Measurements from ENCODE around the gene ABCB11. TPM values are rescaled to one million over a fixed set of nuclear protein-coding genes. Genes with fewer than 3 reads are reported as not detected.
"Not testable (repeated sequence)": the region's sequence is repeated elsewhere in the genome, so short reads cannot be mapped to it uniquely, and the experiment has no call there.

Gene ABCB11
- total and polyA plus RNA-seq, 9 donors: under 0.01 to 0.18 (median 0.03) TPM; not detected in 4

DNA sequence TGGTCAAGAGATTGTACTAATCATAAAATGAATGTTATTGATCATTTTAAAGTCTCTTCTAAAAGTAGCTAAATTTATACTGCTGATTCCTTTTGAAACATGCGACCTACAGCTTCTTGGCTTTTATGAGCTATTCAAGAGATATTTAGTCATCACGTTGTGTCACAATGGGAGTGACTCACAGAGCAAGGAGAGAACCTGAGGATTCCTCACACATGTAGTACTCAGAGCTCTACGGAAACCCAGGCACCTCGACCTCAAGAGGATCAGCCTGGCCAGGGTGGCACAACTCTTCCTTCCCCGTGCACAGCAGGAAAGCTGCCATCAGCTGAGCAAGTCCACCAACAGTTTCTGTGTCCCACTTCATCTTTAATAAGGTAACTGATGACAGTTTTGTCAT lies 38.2 kb upstream of the ABCB11 start, which contains the start of gene DHRS9:
TSS of gene DHRS9 (plus strand) at position 223 of the 400 bp plus-strand sequence. CDS start 12,019 bp downstream, outside the sequence.
- DNase-seq: no peak
- Histone ChIP-seq H3K36me3 (no peaks in the 10 kb centered on the region), H3K4me1 (ENCODE audit: insufficient read depth) (no peaks in the 10 kb centered on the region), H3K27ac (no peak within 1 kb of the TSS), H3K4me3 (no peak within 1 kb of the TSS), H3K9me3 (no peaks in the 10 kb centered on the region), H3K27me3 (no peaks in the 10 kb centered on the region)
- 66 to 81% (median 79%) methylated on average over 5 of the region's 5 CpGs for WGBS, 3 donors
- intact Hi-C loops (cut with DNase I): no loop called here
- TF ChIP-seq EP300 (IDR thresholded peaks at IDR 0.05) (no peak), POLR2A (IDR thresholded peaks at IDR 0.05) (no peak)
- TF ChIP-seq, protein P1, sequence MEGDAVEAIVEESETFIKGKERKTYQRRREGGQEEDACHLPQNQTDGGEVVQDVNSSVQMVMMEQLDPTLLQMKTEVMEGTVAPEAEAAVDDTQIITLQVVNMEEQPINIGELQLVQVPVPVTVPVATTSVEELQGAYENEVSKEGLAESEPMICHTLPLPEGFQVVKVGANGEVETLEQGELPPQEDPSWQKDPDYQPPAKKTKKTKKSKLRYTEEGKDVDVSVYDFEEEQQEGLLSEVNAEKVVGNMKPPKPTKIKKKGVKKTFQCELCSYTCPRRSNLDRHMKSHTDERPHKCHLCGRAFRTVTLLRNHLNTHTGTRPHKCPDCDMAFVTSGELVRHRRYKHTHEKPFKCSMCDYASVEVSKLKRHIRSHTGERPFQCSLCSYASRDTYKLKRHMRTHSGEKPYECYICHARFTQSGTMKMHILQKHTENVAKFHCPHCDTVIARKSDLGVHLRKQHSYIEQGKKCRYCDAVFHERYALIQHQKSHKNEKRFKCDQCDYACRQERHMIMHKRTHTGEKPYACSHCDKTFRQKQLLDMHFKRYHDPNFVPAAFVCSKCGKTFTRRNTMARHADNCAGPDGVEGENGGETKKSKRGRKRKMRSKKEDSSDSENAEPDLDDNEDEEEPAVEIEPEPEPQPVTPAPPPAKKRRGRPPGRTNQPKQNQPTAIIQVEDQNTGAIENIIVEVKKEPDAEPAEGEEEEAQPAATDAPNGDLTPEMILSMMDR (IDR thresholded peaks at IDR 0.05): no peak

DNA sequence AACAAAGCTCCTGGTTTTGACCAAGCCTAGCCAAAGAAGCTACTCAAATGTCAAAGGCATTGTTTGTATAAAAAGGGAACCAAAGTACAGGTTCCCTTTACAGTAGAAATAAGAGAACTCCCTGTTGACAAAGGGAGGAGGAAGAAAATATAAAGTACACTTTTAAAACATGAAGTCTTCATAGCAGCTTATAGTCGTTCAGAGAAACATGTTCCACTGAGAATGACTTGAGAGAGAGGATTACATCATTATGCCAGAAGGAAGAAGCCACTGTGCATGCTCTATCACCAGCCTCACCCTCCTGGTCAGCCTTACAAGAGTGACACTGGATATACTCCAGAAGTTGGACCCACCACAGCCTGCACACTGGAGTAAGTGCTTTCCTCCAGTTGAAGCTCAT lies 35.8 kb upstream of the ABCB11 start:
- no peaks in the 10 kb centered on the region for H3K4me1 ChIP-seq (ENCODE audit: insufficient read depth)
- H3K27me3 ChIP-seq: no peaks in the 10 kb centered on the region
- no peak for DNase-seq
- no peak overlapping the region for H3K4me3 ChIP-seq
- WGBS, 3 donors: 24 to 62% (median 41%) methylated on average over 1 of the region's 1 CpG
- TF ChIP-seq EP300 (IDR thresholded peaks at IDR 0.05) (no peak), POLR2A (IDR thresholded peaks at IDR 0.05) (no peak)
- TF ChIP-seq, protein P1 (IDR thresholded peaks at IDR 0.05): no peak
- no peaks in the 10 kb centered on the region for H3K9me3 ChIP-seq
- intact Hi-C loops (cut with DNase I): no loop called here
- H3K36me3 ChIP-seq: no peaks in the 10 kb centered on the region
- H3K27ac ChIP-seq: no peak overlapping the region

DNA sequence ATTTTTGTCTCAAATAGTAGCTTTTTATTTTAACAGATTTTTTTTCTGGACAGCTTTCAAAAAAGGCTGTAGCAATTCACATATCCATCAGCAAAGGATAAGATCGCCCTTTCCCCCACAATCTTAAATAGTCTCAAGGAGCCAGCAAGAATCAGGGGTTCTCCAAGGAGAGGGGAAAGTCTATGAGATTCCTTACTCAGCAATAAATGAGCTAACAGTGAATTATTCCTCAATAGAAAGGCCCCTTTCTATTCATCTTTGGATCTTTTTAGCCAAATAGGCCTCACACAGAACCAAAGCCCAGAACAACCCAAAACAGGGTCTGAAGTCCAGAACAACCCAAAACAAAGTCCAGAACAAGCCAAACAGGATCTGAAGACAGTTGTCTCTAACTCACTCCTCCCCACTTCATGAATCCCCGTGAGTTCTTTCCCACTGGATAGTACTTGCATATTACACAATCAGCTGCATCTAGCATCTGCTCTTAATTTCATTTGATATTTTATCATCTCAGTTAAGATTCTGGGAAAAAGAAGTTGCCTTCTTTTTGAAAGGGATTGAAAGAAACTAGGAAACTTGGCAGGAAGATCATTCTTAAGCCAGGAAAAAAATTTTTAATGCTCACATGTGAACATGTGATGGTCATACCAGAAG lies 34.9 kb upstream of the ABCB11 start:
- Histone ChIP-seq H3K9me3 (no peaks in the 10 kb centered on the region), H3K4me1 (ENCODE audit: insufficient read depth) (no peaks in the 10 kb centered on the region), H3K4me3 (no peak overlapping the region), H3K36me3 (no peaks in the 10 kb centered on the region), H3K27me3 (no peaks in the 10 kb centered on the region), H3K27ac (no peak overlapping the region)
- no peak for DNase-seq
- TF ChIP-seq POLR2A (IDR thresholded peaks at IDR 0.05): no peak
- 74 to 79% (median 79%) methylated on average over 2 of the region's 2 CpGs for WGBS, 3 donors
- intact Hi-C loops (cut with DNase I): no loop called here

DNA sequence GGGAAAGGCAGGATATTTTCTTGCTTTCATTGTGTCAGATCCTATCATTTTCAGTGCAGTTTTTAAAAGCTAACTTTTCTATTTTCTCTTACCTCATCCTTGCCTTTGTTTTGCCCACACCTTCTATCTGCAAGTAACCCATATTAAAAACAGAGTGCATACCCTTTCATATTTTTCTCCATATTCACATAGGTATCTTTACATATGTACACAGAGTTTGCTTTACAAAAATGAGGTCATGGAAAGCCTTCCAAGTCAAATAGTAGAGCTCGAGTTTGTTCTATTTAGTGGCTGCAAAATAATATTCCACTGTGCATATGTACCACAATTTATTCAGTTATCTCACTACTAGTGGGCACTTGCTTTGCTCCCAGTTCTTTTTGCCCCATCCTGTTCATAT lies 34.3 kb upstream of the ABCB11 start:
- H3K4me1 ChIP-seq (ENCODE audit: insufficient read depth): no peaks in the 10 kb centered on the region
- intact Hi-C loops (cut with DNase I): no loop called here
- no peak for DNase-seq
- H3K36me3 ChIP-seq: no peaks in the 10 kb centered on the region
- H3K9me3 ChIP-seq: no peaks in the 10 kb centered on the region
- WGBS, 3 donors: 67 to 72% (median 70%) methylated on average over 1 of the region's 1 CpG
- TF ChIP-seq EP300 (IDR thresholded peaks at IDR 0.05): no peak
- TF ChIP-seq POLR2A (IDR thresholded peaks at IDR 0.05): no peak
- TF ChIP-seq, protein P1 (IDR thresholded peaks at IDR 0.05): no peak
- no peak overlapping the region for H3K27ac ChIP-seq
- H3K27me3 ChIP-seq: no peaks in the 10 kb centered on the region
- no peak overlapping the region for H3K4me3 ChIP-seq

DNA sequence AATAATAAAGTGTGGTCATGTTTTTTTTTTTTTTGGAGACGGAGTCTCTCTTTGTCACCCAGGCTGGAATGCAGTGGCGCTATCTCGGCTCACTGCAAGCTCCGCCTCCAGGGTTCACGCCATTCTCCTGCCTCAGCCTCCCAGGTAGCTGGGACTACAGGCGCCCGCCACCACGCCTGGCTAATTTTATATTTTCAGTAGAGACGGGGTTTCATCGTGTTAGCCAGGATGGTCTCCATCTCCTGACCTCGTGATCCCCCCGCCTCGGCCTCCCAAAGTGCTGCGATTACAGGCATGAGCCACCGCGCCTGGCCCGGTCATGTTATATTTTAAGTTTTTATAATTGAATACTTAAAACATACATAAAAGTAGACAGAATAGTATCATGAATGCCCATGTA lies 33.1 kb upstream of the ABCB11 start:
- H3K27ac ChIP-seq; H3K36me3 ChIP-seq; H3K27me3 ChIP-seq; H3K9me3 ChIP-seq; H3K4me3 ChIP-seq; H3K4me1 ChIP-seq (ENCODE audit: insufficient read depth); DNase-seq; intact Hi-C loops (cut with DNase I): not testable (repeated sequence)
- 93 to 95% (median 94%) methylated on average over 17 of the region's 17 CpGs for WGBS, 3 donors

DNA sequence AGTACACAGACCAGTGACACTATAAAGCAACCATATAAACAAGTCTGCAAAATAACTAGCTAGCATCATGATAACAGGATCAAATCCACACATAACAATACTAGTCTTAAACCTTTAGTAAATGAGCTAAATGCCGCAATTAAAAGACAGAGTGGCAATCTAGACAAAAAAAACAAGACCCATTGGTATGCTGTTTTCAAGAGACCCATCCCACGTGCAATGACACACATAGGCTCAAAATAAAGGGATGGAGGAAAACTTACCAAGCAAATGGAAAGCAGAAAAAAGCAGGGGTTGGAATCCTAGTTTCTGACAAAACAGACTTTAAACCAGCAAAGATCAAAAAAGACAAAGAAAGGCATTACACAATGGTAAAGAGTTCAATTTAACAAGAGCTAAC lies 23.5 kb upstream of the ABCB11 start:
- intact Hi-C loops (cut with DNase I); DNase-seq; H3K36me3 ChIP-seq; H3K27me3 ChIP-seq; H3K4me1 ChIP-seq (ENCODE audit: insufficient read depth); H3K9me3 ChIP-seq; H3K4me3 ChIP-seq; H3K27ac ChIP-seq: not testable (repeated sequence)
- 67 to 83% (median 82%) methylated on average over 2 of the region's 2 CpGs for whole genome bisulfite sequencing, 3 donors
